Measurements from ENCODE around the gene NRF1. TPM values are rescaled to one million over a fixed set of nuclear protein-coding genes. Genes with fewer than 3 reads are reported as not detected.

Gene NRF1
- total and polyA plus RNA-seq, 2 of the 13 experiments (the other 11 are each of a cell fraction or from before 2014, with no cell fraction given), result 9.3 to 10.1 TPM

DNA sequence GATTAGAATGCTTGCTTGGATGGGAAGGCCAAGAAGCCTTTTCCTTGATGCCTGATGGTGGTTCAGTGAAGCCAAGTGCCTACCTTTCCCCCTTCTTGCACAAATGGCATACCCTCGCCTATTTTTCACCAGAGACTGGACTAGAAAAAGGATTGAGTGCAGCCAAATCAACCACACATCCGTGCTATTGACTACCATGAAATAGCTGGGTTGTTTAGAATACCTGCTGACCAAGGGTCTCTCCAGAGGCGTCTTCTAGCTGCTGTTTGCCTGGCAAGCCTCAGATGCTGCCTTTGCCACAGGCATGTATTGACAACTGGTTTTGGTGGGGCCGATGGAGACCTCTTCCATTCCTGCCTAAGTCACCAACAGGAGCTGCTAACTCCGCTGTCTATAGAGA, 146.5 kb downstream of the NRF1 start (continued):
- TF ChIP-seq KLF15 (CRISPR knock-in tag; IDR thresholded peaks at IDR 0.05; ENCODE audit: borderline replicate concordance) (no peak), ZNF572 (CRISPR knock-in tag; IDR thresholded peaks at IDR 0.05) (no peak)

DNA sequence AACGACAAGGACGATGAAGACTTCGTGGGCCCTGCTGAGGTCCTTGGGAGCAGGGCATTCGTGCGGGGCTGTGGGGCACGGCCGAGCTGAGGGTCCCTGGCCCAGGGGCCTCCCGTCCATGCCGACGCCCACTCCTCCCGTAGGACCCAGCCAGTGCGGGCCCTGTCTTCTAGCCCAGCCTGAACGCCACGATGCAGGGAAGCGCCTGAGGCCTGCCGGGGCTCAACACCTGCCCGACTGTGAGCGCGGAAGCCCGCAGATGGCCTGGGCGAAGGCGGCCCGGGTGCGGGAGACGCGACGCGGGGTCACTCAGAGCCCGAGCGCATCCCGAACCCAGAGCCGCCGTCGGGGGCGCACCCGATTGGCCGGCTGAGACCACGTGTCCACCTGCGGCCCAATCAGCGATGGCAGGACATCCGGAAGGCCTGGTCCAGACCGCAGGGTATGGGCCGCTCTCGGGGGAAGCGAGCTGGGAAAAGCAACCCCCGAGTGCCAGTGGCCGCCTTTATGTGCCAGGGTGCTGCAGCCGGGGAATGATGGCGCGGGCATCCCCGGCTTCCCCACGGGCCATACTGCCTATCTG, 151.0 kb downstream of the NRF1 start:
- WGBS (ENCODE audit: low lambda C conversion rate), result 82% methylated on average over 7 of the region's 52 CpGs
- POLR2A ChIA-PET, result no interaction called here
- DNase-seq (ENCODE audit: low spot score) (no peak), FAIRE-seq (no peak), ATAC-seq (no peak)
- H3K9ac ChIP-seq (ENCODE audit: insufficient read depth, low read depth, low read length), result no peak overlapping the region
- no peaks in the 10 kb centered on the region; a peak in 1 of 5 replicates for H3K36me3 ChIP-seq (replicated peaks in 1 of 2; ENCODE audit: control insufficient read depth in 1 of 2, insufficient read depth in 2 of 2, low read length in 2 of 2)
- intact Hi-C loops (cut with micrococcal nuclease; ENCODE audit: unreplicated experiment) (no loop called here), in situ Hi-C loops (cut with HindIII; ENCODE audit: extremely low pct_ligation_motif_present, low pct_unique_long_range_greater_than_20kb) (no loop called here)
- no peak overlapping the region for H3K4me3 ChIP-seq (replicated peaks in 1 of 3; ENCODE audit: insufficient read depth in 1 of 3, low read depth in 2 of 3, low read length in 3 of 3)
- H2AFZ ChIP-seq (ENCODE audit: low read length), result no peak overlapping the region
- TF ChIP-seq TAF1 (CRISPR knock-in tag; IDR thresholded peaks at IDR 0.05), result no peak
- TF ChIP-seq AGO2 (optimal IDR thresholded peaks at IDR 0.05; ENCODE audit: low read depth, low read length), result peak; percentile 45
- no TSS peak for BruUV-seq (replicated peaks)
- no peak overlapping the region for H3K27ac ChIP-seq (ENCODE audit: extremely low read length, insufficient read depth, low read length)
- H3K79me2 ChIP-seq (ENCODE audit: insufficient read depth, low read length), result no peaks in the 10 kb centered on the region
- H3K9me3 ChIP-seq (ENCODE audit: low read length), result no peaks in the 10 kb centered on the region
- H3K27me3 ChIP-seq (ENCODE audit: control insufficient read depth in 1 of 2, insufficient read depth in 2 of 2, low read length in 2 of 2), result no peaks in the 10 kb centered on the region
- H3K4me2 ChIP-seq (ENCODE audit: low read depth, low read length), result no peak overlapping the region
- H4K20me1 ChIP-seq (ENCODE audit: insufficient read depth, low read length), result no peaks in the 10 kb centered on the region
- peaks cover 8% of the 10 kb centered on the region; the same call in 1 of the 2 replicates for H3K4me1 ChIP-seq (ENCODE audit: insufficient read depth, low read length)
- CTCF ChIA-PET (ENCODE audit: low intra/inter-chr PET ratio, low total read pairs), result no interaction called here

DNA sequence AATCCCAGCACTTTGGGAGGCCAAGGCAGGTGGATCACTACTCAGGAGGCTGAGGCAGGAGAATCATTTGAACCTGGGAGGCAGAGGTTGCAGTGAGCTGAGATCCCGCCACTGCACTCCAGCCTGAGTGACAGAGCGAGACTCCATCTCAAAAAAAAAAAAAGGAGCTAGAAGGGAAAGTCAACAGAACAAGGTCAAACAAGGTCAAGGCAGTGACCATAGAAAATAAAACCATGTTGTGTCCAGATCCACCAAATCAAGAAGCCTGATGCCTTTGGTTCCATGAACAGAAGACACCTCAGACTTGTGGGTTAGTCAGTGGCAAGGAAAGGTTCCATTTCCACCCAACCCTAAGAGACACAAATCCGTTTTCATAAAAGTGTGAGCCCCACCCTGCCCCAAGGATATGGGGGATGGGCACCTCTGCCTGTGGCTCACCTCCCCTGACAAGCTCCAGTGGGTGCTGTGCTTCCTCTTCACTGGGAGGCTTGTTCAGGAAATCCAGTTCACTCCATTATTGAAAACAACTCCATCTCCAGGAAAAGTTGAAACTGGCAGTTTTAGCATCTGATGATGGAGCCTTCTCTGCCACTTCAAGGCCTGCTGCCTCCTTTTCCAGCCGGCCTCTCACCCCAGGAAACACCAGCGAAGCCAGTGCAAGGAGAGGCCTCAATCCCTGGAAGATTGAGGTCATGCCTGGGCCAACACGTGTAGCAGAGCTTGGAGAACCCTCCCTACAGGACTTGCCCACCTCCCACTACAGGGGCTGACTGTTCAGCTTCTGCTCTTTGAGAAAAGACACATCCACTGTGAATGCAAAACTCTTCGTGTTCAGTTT, 152.9 kb downstream of the NRF1 start:
- Histone ChIP-seq H3K9ac (ENCODE audit: insufficient read depth, low read depth, low read length) (no peak overlapping the region), H3K27me3 (ENCODE audit: control insufficient read depth in 1 of 2, insufficient read depth in 2 of 2, low read length in 2 of 2) (no peaks in the 10 kb centered on the region), H2AFZ (ENCODE audit: low read length) (no peak overlapping the region), H3K4me1 (ENCODE audit: insufficient read depth, low read length) (peaks cover 8% of the 10 kb centered on the region; the same call in 1 of the 2 replicates), H3K9me3 (ENCODE audit: low read length) (no peaks in the 10 kb centered on the region), H3K27ac (ENCODE audit: extremely low read length, insufficient read depth, low read length) (no peak overlapping the region), H3K79me2 (ENCODE audit: insufficient read depth, low read length) (no peaks in the 10 kb centered on the region), H3K4me2 (ENCODE audit: low read depth, low read length) (no peak overlapping the region), H3K4me3 (replicated peaks in 1 of 3; ENCODE audit: insufficient read depth in 1 of 3, low read depth in 2 of 3, low read length in 3 of 3) (no peak overlapping the region), H4K20me1 (ENCODE audit: insufficient read depth, low read length) (no peaks in the 10 kb centered on the region), H3K36me3 (replicated peaks in 1 of 2; ENCODE audit: control insufficient read depth in 1 of 2, insufficient read depth in 2 of 2, low read length in 2 of 2) (no peaks in the 10 kb centered on the region; a peak in 2 of 5 replicates)
- DNase-seq (ENCODE audit: low spot score), result no peak
- no peak for FAIRE-seq
- in situ Hi-C loops (cut with HindIII; ENCODE audit: extremely low pct_ligation_motif_present, low pct_unique_long_range_greater_than_20kb) (no loop called here), intact Hi-C loops (cut with micrococcal nuclease; ENCODE audit: unreplicated experiment) (no loop called here)
- BruUV-seq (replicated peaks), result no TSS peak
- 65% methylated on average over 4 of the region's 7 CpGs for WGBS (ENCODE audit: low lambda C conversion rate)
- ATAC-seq, result no peak
- POLR2A ChIA-PET, result no interaction called here
- CTCF ChIA-PET (ENCODE audit: low intra/inter-chr PET ratio, low total read pairs), result no interaction called here
- TF ChIP-seq NFIC (IDR thresholded peaks at IDR 0.05; ENCODE audit: low read length), result no peak
- no peak for TF ChIP-seq ZNF772 (CRISPR knock-in tag; IDR thresholded peaks at IDR 0.05)
- no peak for TF ChIP-seq KAT2B (IDR thresholded peaks at IDR 0.05; ENCODE audit: borderline replicate concordance, low read depth, low read length)
- no peak for TF ChIP-seq ZNF619 (CRISPR knock-in tag; IDR thresholded peaks at IDR 0.05)
- TF ChIP-seq SP5 (CRISPR knock-in tag; IDR thresholded peaks at IDR 0.05; ENCODE audit: borderline replicate concordance, low read depth), result no peak
- no peak for TF ChIP-seq ZNF274 (CRISPR knock-in tag; IDR thresholded peaks at IDR 0.05)
- TF ChIP-seq TSC22D2 (CRISPR knock-in tag; IDR thresholded peaks at IDR 0.05; ENCODE audit: borderline replicate concordance), result no peak
- TF ChIP-seq ZNF225 (CRISPR knock-in tag; IDR thresholded peaks at IDR 0.05), result no peak
- TF ChIP-seq JUN (CRISPR knock-in tag; IDR thresholded peaks at IDR 0.05), result no peak
- TF ChIP-seq, protein P1, sequence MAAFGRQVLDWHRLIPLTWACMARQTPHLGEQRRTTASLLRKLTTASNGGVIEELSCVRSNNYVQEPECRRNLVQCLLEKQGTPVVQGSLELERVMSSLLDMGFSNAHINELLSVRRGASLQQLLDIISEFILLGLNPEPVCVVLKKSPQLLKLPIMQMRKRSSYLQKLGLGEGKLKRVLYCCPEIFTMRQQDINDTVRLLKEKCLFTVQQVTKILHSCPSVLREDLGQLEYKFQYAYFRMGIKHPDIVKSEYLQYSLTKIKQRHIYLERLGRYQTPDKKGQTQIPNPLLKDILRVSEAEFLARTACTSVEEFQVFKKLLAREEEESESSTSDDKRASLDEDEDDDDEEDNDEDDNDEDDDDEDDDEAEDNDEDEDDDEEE (CRISPR knock-in tag; IDR thresholded peaks at IDR 0.05), result no peak
- TF ChIP-seq ZNF484 (CRISPR knock-in tag; IDR thresholded peaks at IDR 0.05; ENCODE audit: borderline replicate concordance, low read depth), result no peak
- TF ChIP-seq ZNF160 (CRISPR knock-in tag; IDR thresholded peaks at IDR 0.05), result no peak
